HG02642 (cell line): Measurements from ENCODE around the gene TDG.

ENCODE experiments used
- ATAC-seq: cut with Tn5 transposase; IDR thresholded peaks from one replicate; pipeline ENCODE4 v1.9.1; 2021; ENCODE audit warnings: mild to moderate bottlenecking; ENCODE audit not compliant: unreplicated experiment, poor library complexity

TDG gene

DNA sequence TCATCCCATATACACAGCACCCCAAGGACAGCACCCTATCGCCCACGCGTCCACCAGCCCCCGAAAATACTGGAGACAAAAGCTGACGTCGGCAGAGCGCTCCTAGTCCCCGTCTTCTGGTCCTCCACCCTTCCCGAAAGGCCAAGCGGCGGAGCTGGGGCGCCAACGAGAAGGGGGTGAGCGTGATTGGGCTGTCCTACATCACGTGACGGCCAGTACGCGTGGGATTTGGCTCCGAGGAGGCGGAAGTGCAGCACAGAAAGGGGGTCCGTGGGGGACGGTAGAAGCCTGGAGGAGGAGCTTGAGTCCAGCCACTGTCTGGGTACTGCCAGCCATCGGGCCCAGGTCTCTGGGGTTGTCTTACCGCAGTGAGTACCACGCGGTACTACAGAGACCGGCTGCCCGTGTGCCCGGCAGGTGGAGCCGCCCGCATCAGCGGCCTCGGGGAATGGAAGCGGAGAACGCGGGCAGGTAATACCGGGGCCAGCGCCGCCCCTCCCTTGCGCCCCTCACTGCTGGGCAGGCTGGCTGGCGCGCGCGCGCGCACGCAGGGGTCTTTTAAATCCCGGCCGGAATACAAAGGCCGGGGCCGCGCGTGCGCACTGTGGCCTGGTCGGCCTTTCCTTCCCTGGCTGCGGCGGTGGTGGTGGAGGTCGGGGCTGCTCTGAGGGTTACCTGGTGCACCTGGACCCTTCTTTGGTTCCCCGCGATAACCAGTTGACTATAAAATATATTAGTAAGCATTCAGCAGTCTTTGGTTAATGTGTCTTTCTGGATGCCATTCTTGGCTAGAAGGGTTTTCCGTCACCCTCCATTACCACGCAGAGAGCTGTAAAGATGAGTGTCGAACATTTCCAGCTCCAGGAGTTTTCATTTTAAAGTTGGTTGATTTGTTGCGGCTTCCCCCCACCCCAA lies at the start of gene TDG:
TSS of gene TDG (plus strand) at position 283 of the 915 bp plus-strand sequence. CDS start at position 449, 166 bp downstream.
- ATAC-seq: peak; percentile 92

DNA sequence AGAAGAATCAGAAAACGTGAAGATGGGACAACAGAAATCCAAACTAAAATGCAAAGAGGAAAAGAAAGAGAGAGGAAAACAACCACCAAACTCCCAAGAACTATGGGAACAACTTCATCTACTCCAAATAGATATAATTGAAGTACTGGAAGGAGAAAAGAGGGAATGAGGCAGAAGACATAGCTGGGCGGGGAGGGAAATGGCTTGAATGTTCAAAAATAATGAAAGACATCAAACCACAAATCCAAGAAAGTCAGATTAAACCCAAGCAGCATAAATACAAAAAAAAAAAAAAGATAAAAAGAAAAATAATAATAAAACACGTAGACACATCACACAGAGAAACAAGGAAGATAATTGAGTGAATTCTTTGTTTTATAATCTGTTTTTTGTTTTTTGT lies 47.8 kb upstream of the TDG start:
- ATAC-seq: no peak

DNA sequence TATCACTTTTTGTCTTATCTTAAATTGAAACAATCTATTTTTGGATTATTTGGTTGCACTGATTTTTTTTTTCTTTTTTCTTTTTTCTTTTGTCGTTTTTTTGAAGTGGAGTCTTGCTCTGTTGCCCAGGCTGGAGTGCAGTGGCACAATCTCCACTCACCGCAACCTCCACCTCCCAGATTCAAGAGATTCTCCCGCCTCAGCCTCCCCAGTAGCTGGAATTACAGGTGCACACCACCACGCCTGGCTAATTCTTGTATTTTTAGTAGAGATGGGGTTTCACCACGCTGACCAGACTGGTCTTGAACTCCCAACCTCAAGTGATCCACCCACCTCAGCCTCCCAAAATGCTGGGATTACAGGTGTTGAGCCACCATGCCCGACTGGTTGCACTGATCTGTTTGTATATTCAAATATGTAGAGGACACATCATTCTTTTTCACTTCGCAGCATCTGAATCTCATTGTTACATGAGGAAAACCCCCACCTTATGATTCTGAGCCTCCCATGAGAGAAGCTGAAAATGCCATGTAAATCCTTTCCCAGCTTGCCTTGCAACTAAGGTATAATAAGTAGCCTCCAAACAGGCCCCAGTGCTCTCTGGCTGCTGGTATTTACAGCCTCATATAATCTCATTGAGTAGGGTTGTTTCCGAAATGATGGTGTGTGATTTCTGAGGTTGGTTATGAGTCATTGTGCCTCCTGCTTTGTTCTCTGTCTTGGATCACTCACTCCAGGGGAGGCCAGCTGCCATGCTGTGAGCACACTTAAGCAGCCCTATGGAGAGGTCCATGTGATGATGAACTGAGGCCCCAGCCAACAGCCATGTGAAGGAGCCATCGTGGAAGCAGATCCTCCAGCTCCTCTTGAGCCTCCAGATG lies 40.7 kb upstream of the TDG start:
- ATAC-seq: peak; percentile 37

DNA sequence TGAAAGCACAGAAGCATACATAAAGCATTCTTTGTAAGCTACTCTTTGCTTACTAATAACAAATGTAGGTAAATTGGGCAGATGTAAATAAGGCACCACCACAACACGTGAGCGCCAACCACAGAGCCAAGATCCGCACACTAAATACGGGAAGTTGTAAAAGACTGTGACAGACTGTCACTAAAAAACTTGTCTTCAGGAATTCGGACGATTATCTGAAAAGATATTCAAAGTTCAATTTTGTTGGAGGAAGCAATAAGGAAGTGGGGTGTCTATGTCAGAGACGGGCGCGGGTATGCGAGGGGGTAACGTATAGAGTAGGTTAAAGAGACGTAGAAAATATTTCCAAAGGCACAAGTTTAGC lies 37.0 kb upstream of the TDG start:
- peak; percentile 16 for ATAC-seq

DNA sequence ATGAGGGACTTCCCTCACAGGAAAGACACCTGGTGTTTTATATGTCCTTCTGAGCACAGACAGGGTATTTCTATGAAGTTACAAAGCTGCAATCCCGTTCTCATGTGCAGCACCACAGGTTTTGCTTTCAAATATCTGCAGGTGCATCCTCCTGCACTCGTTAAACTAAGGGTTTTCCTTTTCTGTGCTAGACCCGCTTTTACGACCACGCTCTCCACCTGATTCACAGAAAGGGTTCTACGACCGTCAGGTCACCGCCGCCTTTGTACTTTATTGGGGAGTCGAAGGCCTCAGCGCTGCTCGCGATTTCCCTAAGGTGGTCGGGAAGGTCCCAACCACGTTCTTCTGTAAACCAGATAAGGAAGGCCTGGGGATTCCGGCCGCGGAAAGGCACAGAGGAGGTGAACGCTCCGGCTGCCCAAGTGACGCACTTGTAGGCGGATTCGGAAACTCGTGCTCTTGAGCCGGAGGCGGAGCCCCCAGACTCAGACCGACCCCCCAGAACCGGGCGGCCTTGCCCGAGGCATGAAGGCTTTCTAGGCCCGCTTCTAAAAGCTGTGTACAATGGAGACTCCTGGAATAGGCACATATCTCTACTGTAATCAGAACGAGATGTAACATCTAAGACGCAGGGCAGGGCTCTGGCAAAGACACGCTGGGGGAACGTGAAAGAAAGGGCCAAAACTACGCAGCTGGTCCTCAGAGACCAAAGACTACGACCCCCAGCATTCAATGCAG lies 36.5 kb upstream of the TDG start:
- peak; percentile 22 for ATAC-seq

DNA sequence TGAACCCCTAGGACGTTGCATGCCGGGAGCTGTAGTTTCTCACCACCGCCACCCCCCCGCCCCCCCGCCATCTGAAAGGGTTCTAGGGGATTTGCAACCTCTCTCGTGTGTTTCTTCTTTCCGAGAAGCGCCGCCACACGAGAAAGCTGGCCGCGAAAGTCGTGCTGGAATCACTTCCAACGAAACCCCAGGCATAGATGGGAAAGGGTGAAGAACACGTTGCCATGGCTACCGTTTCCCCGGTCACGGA lies 36.0 kb upstream of the TDG start:
- no peak for ATAC-seq

DNA sequence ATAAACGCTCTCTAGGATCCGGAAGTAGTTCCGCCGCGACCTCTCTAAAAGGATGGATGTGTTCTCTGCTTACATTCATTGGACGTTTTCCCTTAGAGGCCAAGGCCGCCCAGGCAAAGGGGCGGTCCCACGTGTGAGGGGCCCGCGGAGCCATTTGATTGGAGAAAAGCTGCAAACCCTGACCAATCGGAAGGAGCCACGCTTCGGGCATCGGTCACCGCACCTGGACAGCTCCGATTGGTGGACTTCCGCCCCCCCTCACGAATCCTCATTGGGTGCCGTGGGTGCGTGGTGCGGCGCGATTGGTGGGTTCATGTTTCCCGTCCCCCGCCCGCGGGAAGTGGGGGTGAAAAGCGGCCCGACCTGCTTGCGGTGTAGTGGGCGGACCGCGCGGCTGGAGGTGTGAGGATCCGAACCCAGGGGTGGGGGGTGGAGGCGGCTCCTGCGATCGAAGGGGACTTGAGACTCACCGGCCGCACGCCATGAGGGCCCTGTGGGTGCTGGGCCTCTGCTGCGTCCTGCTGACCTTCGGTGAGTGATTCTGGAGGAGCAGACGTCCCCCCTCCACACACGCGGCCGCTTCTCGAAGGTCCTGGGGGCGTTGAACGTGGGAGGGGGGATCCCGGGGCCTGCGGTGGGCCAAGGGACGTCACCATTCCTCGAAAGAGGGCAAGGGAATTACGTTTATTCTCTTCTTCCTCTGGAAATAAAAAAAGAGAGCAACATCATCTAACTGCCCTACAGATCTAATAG lies 35.5 kb upstream of the TDG start, which contains the start of gene HSP90B1:
TSS of gene HSP90B1 (plus strand) at position 377 of the 753 bp plus-strand sequence. CDS start at position 483, 106 bp downstream.
- peak; percentile 72 for ATAC-seq

DNA sequence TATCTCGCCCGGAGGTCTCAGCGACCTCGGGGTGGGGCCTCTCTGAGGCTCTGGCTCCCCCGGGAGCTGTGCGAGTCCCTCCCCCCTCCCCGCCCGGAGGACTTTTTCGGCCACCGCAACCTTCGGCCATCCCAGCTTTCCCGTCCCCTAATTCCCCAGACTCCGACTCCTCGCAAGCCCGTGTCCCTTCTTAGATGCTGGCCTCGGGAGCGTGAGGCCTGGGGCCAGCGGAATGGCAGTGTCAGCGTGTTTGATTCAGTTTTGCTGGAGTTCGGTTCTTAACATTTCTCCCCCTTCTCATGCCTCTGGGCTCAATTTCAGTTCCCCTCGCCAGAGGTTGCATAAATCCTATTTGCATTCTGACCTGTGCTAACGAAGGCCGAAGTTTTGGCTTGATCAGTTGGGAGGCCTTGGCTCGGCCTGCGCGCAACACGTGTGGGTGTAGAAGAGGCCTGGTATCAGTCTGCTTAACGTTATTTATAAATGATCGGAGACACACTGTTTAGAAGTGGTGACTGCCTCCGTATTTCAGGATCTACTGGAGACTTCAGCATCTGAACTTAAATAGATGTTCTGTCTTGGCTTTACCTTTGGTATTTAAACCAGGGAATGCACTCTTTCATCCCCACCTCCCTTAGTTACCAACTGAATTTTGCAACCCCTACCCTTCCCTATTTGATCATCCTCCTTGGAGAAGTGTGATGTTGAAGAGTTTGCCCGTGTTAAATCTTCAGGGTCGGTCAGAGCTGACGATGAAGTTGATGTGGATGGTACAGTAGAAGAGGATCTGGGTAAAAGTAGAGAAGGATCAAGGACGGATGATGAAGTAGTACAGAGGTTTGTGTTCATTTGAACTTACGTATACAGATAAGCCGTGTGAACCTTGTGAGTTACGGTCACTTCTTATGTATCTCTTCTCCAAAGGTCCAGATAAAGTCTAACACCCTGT lies 34.6 kb upstream of the TDG start:
- peak; percentile 2 for ATAC-seq

DNA sequence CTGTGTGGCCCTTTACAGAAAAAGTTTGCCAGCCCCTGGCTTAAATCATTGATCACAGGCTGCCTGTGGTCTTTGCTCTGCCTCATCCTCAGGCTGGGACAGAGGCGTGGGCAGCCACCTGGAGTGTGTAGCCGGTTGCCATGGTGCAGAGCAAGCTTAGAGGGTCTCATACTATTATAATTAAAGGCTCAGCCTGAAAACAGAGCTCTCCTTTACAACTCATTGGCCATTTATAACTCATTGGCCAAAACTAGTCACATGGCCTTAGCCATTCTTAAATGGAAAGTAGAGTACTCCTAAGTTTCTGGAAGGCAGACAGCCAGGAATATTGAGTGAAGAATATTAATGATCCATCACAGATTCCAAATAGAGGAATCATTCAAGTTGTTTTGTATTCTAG lies 32.4 kb upstream of the TDG start:
- no peak for ATAC-seq

DNA sequence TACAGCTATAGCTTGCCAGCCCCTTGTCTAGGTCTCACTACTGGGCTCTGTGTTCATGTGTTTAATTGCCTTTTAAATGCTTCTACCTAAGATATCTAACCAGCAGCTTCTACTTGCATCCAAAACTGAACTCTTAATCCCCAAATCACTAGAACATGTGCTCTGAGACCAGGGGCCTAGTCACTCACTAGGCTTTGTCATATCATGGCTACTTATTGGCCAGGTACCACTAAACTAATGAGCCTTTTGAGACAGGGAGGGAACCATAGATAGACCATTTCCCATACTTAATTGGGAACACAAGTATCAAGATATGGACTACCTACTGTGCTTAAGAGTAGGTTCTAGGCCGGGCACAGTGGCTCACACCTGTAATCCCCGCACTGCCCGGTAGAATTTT lies 29.0 kb upstream of the TDG start:
- ATAC-seq: no peak

DNA sequence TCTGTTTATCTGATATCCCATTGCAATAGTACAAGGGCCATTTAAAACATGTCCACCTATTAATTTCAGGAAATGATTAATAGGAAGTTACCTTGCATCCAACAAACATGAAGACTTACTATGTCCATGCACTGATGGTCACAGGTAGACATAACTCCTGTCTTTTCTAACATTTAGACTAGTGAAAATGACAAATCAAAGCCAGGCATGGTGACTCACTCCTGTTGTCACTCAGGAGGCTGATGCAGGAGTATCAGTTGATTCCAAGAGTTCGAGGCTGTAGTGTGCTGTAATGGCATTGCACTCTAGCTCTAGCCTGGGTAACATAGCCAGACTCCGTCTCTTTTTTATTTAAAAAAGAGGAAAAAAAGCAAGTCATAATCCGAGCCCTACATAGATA lies 20.7 kb upstream of the TDG start:
- ATAC-seq: no peak

DNA sequence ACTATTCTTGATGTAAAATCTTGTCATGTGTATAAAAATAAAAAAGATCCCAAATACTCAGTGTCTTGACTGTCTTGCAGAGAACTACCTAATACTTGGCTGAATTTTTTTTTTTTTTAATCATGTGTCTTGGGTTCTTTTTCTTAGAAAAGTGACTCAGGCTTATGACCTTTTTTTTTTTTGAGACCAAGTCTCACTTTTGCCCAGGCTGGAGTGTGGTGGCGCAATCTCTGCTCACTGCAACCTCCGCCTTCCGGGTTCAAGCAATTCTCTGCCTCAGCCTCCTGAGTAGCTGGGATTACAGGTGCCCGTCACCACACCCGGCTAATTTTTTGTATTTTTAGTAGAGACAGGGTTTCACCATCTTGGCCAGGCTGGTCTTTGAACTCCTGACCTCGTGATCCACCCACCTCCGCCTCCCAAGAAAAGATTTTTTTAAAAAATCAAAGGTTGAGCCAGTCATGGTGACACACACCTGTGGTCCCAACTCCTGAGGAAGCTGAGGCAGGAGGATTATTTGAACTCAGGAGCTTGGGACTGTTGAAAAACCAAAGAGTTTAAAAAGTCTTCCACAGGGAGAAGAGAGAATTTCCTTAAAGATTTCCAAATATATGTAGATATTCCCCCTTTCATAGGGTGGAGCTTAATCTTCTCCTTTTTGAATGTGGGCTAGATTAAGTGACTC lies 17.7 kb upstream of the TDG start:
- no peak for ATAC-seq

DNA sequence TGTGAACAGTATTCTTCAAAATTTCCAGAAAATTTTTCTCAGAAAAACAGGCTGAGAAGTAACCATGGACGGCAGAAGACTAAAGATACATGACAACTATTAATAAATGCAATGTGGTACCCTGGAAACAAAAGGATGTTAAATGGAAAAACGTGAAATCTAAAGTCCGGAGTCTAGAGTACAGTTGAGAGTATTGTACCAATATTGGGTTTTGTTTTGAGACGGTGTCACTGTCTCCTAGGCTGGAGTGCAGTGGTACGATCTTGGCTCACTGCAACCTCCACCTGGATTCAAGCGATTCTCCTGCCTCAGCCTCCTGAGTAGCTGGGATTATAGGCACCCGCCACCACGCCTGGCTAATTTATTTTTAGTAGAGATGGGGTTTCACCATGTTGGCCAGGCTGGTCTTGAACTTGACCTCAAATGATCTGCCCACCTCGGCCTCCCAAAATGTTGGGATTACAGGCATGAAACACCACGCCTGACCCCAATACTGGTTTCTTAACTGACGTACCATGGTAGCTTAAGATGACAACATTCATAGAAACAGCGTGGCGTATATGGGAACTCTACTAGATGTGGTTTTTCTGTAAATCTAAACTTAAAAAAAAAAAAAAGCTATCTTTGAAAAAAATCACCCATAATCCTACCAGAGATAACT lies 16.8 kb upstream of the TDG start:
- no peak for ATAC-seq

DNA sequence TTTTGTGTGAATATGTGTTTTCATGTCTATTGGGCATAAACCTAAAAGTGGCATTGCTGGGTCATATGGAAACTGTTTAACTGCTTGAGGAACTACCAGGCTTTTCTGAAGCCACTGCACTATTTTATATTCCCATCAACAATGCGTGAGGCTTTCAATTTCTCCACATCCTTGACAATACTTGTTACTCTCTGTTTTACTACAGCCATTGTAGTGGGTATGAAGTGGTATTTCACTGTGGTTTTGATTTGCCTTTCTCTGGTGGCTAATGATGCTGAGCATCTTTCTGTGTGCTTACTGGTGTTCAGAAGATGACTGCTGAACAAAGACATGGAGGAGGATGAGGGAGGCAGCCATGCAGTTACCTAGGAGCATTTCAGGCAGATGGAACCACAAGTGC lies 13.2 kb upstream of the TDG start:
- ATAC-seq: no peak

DNA sequence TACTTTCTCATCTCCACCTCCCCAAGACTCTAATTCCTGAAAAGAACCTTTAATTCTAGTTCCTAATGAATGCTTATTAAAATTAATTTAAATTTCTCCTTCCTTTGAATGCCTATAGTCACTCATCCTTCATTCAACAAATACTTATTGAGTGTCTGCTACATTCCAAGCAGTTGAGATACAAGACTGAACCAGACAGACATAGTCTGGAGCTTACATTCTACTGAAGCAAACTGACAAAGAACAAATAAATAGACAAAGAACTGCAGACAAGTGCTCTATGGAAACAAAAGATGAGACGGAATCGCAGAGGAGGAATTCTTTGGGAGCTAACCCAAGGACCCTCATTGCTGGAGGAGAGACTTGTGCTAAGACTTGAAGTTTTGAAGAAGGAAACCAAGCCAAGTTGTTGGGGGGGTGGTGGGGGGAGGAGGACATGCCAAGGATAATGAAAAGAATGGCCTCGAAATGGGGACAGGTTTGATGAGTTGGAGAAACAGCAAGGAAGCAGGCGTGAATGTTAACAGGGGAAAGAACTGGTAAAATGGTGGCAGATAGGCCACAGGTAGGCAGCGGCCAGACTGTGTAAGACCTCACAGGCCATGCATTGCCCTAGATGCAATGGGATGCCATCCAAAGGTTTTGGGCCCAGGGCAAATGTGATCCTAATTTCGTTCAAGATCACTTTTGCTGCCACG lies 9.7 kb upstream of the TDG start:
- no peak for ATAC-seq

DNA sequence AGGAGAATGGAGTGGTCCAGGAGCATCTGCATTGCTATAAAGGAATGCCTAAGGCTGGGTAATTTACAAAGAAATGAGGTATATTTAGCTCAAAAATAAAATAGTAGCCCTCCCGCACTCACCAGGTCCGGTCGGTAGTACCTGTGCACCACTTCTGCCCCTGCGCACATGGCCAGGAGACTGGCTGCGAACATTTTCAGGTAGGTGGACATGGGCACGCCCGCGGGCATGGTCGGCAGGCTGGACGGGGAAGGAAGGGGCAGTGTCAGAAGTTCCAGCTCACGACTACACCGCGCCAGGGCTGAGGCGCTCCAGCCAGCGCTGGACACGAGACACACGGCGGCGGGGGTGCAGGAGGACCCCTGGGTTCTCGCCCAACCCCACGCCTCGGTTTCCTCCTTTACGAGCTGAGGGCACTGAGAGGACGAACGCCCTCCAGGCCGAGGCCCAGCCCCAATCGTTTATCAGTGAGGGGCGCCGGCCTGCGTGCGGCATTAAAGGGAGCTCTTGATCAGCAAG lies 9.1 kb upstream of the TDG start:
- ATAC-seq: peak; percentile 39

DNA sequence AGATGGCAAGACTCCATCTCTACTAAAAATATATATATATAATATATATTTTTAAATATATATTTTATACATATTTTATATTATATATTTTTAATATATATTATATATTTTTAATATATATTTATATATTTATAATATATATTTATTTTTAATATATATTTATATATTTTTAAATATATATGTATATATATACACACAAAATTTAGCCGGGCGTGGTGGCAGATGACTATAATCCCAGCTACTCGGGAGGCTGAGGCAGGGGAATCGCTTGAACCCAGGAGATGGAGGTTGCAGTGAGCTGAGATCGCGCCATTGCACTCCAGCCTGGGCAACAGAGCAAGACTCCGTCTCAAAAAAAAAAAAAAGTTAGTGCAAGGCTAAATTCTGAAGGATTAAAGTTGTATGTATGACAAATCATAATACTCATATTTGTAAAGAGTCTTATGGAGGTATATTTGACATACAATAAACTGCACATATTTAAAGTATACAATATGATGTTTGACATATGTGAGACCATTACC lies 7.7 kb upstream of the TDG start:
- no peak for ATAC-seq
